ENCODE data around the gene LPIN1.

DNA sequence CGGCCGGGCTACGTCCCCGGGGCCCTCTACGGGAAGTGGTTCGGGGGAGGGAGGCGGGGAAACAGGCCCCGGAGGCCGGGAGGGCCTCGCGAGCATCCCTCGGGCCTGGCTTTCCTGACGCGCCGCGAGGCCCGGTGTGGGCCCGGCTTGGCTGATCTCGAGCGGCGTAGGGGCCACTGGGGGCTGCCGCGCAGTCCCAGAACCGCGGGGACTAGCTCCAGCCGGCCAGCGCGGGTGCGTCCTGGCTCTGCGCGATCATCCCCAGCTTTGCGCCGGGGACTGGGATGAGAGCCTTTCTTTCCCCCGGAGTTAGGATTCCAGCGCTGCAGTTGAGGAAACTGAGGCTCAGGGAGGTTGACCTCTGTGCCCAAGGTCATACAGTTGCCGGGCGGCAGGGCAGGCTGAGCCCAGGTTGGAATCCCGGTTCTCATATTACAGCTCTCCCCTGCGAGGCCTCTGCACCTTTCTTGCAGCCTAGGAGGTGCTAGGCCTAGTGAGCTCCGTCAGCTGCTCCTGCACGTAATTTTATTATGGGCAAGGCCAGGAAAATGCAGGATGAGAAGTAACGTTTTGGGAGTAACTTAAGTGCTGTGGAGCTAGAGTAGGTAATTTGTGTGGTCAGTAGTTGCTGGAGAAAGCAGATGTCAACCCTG, 501 bp downstream of the LPIN1 start:
- TF ChIP-seq POLR2A (IDR thresholded peaks at IDR 0.05; ENCODE audit: extremely low read depth, insufficient read length) (no peak), MAX (IDR thresholded peaks at IDR 0.05; ENCODE audit: low read depth, low read length) (no peak), MYC (IDR thresholded peaks at IDR 0.05; ENCODE audit: low read depth, low read length) (no peak)
- TF ChIP-seq, protein P1, sequence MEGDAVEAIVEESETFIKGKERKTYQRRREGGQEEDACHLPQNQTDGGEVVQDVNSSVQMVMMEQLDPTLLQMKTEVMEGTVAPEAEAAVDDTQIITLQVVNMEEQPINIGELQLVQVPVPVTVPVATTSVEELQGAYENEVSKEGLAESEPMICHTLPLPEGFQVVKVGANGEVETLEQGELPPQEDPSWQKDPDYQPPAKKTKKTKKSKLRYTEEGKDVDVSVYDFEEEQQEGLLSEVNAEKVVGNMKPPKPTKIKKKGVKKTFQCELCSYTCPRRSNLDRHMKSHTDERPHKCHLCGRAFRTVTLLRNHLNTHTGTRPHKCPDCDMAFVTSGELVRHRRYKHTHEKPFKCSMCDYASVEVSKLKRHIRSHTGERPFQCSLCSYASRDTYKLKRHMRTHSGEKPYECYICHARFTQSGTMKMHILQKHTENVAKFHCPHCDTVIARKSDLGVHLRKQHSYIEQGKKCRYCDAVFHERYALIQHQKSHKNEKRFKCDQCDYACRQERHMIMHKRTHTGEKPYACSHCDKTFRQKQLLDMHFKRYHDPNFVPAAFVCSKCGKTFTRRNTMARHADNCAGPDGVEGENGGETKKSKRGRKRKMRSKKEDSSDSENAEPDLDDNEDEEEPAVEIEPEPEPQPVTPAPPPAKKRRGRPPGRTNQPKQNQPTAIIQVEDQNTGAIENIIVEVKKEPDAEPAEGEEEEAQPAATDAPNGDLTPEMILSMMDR (IDR thresholded peaks at IDR 0.05; ENCODE audit: low read depth, low read length) = no peak

Data from NB4 (cell line).